SK-N-MC (cell line): Measurements from ENCODE around the gene MICOS13.
A peak's percentile ranks its signal among the peaks of the same experiment; 100 is the strongest.

Experiments
- DNase-seq: peaks from one replicate; pipeline ENCODE4 v3.0.0-alpha.2; 2011; ENCODE audit warnings: low read depth, low spot score
- H3K27ac ChIP-seq: fragments of 200-600 bp; sonication (generic); 2 replicates; pipeline ENCODE4 v1.5.1; 2016; ENCODE audit warnings: mixed run types
- H3K36me3 ChIP-seq: fragments of 200-600 bp; sonication (generic); 2 replicates; pipeline ENCODE4 v1.6.1; 2017; ENCODE audit warnings: antibody characterized with exemption, low read length, mixed read lengths; ENCODE audit not compliant: insufficient read depth
- H3K4me3 ChIP-seq: fragments of 200-600 bp; sonication (generic); 2 replicates; pipeline ENCODE4 v1.5.1; 2016
- H3K9ac ChIP-seq: fragments of 200-600 bp; sonication (generic); 2 replicates; pipeline ENCODE4 v1.8.0; 2017; ENCODE audit warnings: mixed run types, mixed read lengths; ENCODE audit not compliant: insufficient read length
- H3K9me3 ChIP-seq: fragments of 200-600 bp; sonication (generic); 2 replicates; pipeline ENCODE4 v1.6.1; 2017; ENCODE audit warnings: low read depth, mild to moderate bottlenecking, antibody characterized with exemption, low read length, moderate library complexity, mixed read lengths
- EZH2 ChIP-seq: fragments of 200-600 bp; sonication (generic); IDR thresholded peaks from one replicate; pipeline ENCODE4 v1.6.1; 2017; ENCODE audit warnings: antibody characterized with exemption
- FOXP2 ChIP-seq: optimal IDR thresholded peaks from 2 replicates; pipeline ENCODE3; 2011; ENCODE audit warnings: mild to moderate bottlenecking, moderate library complexity; ENCODE audit not compliant: insufficient read depth; ENCODE audit errors: extremely low read length, control extremely low read depth
- POLR2AphosphoS5 ChIP-seq: IDR thresholded peaks from 2 replicates; pipeline ENCODE4 v1.6.1; 2012; ENCODE audit warnings: mild to moderate bottlenecking, low read depth, low read length, borderline replicate concordance

MICOS13 gene

DNA sequence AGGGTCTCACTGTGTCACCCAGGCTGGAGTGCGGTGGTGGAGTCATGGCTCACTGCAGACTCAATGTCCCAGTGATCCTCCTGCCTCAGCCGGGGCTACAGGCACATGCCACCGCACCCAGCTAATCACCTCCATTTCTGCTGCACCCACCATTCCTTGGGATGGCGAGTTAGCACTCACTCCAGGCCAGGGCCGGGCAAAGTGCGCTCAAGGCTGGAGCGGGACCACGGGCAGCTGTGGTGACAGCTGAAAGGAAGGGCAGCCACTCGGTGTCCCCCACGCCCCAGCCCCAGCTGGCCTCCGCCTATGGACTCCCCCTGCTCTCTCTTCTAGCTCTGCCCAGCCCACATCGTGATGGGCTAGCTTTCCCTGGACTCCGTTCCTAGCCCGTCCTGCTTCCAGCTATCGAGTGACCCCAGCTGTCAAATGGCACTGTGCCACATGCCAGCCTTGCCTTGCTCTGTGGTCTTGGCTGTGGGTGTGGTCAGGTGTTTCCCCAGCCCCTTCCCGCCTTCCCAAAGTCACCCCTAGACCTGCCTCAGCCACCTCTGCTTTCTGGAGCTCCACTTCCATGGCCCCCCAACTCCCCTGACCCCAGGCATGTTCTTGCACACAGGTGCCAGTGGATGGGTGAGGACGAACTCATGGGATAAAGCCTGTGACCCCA lies 4.1 kb downstream of the MICOS13 start:
- no peak for DNase-seq

DNA sequence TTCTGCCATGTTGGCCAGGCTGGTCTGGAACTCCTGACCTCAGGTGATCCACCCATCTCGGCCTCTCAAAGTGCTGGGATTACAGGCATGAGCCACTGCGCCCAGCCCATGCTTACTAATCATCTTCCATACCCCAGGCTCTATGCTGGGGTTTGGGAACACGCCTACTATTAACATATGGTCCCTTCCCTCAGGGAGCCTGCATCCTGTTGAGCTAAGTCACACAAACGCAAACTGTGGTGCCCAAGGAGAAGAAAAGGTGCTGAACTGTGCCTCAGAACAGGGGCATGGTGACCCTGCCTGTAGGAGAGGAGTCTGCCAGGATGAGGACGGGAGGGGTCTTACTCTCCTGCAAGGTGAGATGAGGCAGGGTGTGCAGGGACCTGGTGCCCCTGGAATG lies 5.6 kb downstream of the MICOS13 start:
- no peak for DNase-seq
- Histone ChIP-seq H3K27ac (no peak overlapping the region), H3K4me3 (no peak overlapping the region), H3K9ac (no peak overlapping the region), H3K36me3 (peaks cover 3% of the 10 kb centered on the region), H3K9me3 (no peaks in the 10 kb centered on the region)
- TF ChIP-seq FOXP2 (no peak), POLR2AphosphoS5 (no peak), EZH2 (no peak)

More for the DNA sequence above, 4.1 kb downstream of the MICOS13 start:
- Histone ChIP-seq H3K9me3 (no peaks in the 10 kb centered on the region), H3K36me3 (no peaks in the 10 kb centered on the region; the same call in 1 of the 2 replicates), H3K27ac (no peak overlapping the region), H3K9ac (no peak overlapping the region), H3K4me3 (no peak overlapping the region)
- TF ChIP-seq EZH2 (no peak), FOXP2 (no peak), POLR2AphosphoS5 (no peak)

DNA sequence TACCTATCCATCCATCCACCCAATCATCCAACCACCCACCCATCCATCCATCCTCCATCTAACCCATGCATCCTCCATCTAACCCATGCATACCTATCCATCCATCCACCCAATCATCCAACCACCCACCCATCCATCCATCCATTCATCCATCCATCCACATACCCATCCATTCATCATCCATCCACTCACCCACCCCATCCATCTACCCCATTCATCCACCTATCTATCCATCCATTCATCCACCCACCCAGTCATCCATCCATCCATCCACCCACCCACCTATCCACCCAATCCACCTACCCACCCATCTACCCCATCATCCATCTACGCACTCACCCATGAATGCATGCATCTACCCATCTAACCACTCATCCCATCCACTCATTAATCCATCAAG lies 6.6 kb downstream of the MICOS13 start:
- peaks cover 13% of the 10 kb centered on the region for H3K36me3 ChIP-seq
- no peak overlapping the region for H3K4me3 ChIP-seq
- TF ChIP-seq EZH2 (no peak), FOXP2 (no peak), POLR2AphosphoS5 (no peak)
- H3K9ac ChIP-seq = no peak overlapping the region
- H3K9me3 ChIP-seq = no peaks in the 10 kb centered on the region
- DNase-seq = no peak
- no peak overlapping the region for H3K27ac ChIP-seq

DNA sequence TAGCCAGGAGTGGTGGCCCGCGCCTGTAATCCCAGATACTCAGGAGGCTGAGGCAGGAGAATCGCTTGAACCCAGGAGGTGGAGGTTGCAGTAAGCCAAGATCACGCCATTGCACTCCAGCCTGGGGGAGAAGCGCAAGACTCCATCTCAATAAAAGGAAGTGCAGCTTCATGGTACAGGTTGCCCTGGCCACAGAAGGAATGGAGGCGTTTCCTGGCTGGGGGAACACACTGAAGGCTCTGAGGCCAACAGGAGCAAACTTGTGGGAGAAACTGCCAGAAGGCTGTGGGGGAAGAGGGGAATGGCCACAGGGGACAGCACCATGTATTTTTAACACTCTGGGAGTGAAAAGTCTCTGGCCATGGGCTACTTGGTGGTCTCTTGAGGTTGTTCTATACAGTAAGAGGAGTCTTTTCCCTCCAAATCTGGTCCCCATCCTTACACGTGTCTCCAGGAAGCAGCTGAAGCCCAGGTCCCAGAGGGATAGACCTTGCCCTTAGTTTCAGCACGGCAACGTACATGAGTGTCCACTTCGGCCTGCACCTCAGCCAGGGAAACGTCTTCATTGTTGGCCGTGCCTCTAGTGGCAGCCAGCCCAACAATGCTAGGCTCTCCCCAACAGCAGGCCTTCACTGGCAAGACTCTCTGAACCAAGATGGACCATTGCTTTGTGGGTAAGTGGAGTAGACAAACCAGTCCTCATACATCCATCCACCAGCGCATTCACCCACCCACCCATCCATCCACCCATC lies 7.4 kb downstream of the MICOS13 start:
- TF ChIP-seq POLR2AphosphoS5 (no peak), EZH2 (no peak), FOXP2 (no peak)
- Histone ChIP-seq H3K36me3 (peaks cover 19% of the 10 kb centered on the region), H3K27ac (no peak overlapping the region), H3K4me3 (no peak overlapping the region), H3K9me3 (no peaks in the 10 kb centered on the region), H3K9ac (no peak overlapping the region)
- DNase-seq = no peak

DNA sequence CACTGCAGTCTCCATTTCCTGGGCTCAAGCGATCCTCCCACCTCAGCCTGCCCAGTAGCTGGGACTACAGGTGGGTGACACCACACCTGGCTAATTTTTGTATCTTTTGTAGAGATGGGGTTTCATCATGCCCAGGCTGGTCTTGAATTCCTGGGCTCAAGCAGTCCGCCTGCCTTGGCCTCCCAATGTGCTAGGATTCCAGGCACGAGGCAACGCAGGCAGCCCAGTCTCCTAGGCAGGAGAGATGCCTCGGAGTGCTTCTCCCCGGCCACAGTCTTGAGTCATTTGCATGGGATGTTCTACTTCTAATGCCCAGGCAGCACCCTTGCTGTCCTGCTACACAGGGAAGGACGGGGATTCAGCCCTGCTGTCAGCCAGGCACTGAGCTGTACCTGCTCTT lies 8.7 kb downstream of the MICOS13 start:
- Histone ChIP-seq H3K36me3 (peaks cover 32% of the 10 kb centered on the region), H3K9ac (no peak overlapping the region), H3K27ac (no peak overlapping the region), H3K9me3 (no peaks in the 10 kb centered on the region), H3K4me3 (no peak overlapping the region)
- no peak for DNase-seq
- TF ChIP-seq POLR2AphosphoS5 = no peak
- no peak for TF ChIP-seq FOXP2
- TF ChIP-seq EZH2 = no peak

DNA sequence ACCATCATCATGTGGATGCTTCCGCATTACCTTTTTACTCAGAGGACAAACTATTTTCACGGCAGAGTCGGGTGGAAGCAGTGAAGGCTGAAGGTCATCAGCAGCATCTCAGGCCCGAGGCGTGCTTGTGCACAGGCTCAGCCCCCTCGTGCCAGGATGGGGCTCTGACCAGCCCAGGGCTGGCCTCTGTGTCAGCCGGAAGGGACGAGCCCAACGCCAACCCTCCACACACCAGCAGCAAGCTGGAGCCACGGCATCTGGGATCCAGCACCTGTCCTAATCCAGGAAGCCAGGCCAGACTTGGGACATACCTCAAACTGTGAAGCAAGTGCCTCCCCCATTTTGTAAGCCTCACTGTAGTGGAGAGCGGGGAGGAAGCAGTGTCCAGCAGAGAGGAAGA lies 11.1 kb downstream of the MICOS13 start:
- H3K36me3 ChIP-seq = peaks cover 56% of the 10 kb centered on the region
- no peaks in the 10 kb centered on the region for H3K9me3 ChIP-seq
- DNase-seq = no peak
- no peak overlapping the region for H3K9ac ChIP-seq
- no peak overlapping the region for H3K27ac ChIP-seq
- H3K4me3 ChIP-seq = no peak overlapping the region
- TF ChIP-seq POLR2AphosphoS5 (no peak), EZH2 (no peak)

DNA sequence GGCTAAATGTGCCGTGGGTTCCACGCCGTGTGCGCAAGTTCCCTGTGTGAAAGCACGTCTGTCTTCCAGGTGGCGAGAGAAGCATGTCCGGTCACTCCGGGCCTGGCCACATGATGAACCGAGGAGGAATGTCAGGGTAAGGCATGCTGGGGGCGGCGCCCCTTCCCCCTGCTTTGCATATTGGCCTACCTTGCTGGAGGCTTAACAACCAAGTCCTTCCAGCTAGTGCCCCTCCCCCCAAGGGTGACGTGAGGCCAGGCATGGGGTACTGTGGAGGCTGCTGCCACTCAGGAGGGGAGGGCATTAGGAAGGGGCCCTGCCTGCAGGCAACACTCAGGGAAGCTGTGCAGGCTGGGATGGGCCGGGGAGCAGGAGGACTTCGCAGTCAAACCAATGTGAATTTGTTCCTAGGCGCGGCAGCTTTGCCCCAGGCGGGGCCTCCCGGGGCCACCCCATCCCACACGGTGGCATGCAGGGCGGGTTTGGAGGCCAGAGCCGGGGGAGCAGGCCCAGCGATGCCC lies 12.5 kb downstream of the MICOS13 start:
- Histone ChIP-seq H3K27ac (peak overlapping the region; percentile 71), H3K9ac (no peak overlapping the region)

DNA sequence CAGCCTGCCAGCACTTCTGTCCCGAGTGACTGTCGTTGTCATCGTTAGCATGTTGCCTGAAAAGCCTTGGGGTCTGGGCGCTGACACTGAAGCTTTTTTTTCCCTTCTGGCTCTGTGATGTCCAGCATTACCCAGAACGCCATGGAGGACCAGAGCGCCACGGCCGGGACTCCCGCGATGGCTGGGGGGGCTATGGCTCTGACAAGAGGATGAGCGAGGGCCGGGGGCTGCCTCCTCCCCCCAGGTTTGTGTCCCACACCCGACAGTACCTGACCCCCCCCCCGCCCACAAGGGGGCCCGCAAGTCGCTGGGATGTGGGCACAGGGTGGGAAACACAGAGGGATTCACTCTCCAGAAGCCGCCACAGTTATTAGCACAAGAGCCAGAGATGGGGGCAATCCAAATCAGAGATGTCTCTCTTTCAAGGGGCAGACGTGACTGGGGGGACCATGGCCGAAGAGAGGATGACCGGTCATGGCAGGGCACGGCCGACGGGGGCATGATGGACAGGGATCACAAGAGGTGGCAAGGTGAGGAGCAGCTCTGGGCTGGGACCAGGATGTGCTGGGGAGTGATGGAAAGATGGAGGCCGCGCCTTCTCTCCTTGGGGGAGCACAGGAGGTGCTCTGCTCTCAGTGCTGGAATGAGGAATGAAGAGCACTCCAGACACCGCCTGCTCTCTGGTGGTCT lies 13.2 kb downstream of the MICOS13 start:
- no peak for TF ChIP-seq FOXP2
- TF ChIP-seq EZH2 = no peak
- no peak for TF ChIP-seq POLR2AphosphoS5
- no peak for DNase-seq
- Histone ChIP-seq H3K4me3 (no peak overlapping the region), H3K9me3 (no peaks in the 10 kb centered on the region), H3K36me3 (peaks cover 74% of the 10 kb centered on the region), H3K9ac (no peak overlapping the region), H3K27ac (no peak overlapping the region)

More for the DNA sequence above, 12.5 kb downstream of the MICOS13 start:
- no peak for DNase-seq
- Histone ChIP-seq H3K9me3 (no peaks in the 10 kb centered on the region), H3K4me3 (no peak overlapping the region), H3K36me3 (peaks cover 69% of the 10 kb centered on the region)
- TF ChIP-seq POLR2AphosphoS5 (peak; percentile 16; the same call in 1 of the 2 replicates), FOXP2 (no peak)
